ENCODE data around the gene DEGS2. TPM values are rescaled to one million over a fixed set of nuclear protein-coding genes. Genes with fewer than 3 reads are reported as not detected.

The DEGS2 gene
- total RNA-seq, 1 donor from 2014 or later: 1.3 TPM

GRCh38 chr14:100143523-100143922 is 15.9 kb downstream of the DEGS2 start:
- H3K27me3 Mint-ChIP-seq: no peaks in the 10 kb centered on the region
- no peak for TF ChIP-seq CTCF (IDR thresholded peaks at IDR 0.05; ENCODE audit: unreplicated experiment)
- DNase-seq (ENCODE audit: low spot score, unreplicated experiment): no peak

GRCh38 chr14:100142073-100143040 is 17.1 kb downstream of the DEGS2 start:
- no peak for TF ChIP-seq CTCF (IDR thresholded peaks at IDR 0.05; ENCODE audit: unreplicated experiment)
- Mint-ChIP-seq H3K27ac (peak overlapping the region; percentile 95), H3K9me3 (ENCODE audit: low read depth) (no peaks in the 10 kb centered on the region), H3K36me3 (ENCODE audit: insufficient read depth) (peaks cover 3% of the 10 kb centered on the region), H3K4me3 (ENCODE audit: low read depth) (peak overlapping the region; percentile 44), H3K27me3 (no peaks in the 10 kb centered on the region), H3K4me1 (ENCODE audit: low read depth) (peaks cover 34% of the 10 kb centered on the region)
- peak; percentile 60 for DNase-seq (ENCODE audit: low spot score, unreplicated experiment)

More at GRCh38 chr14:100143523-100143922, 15.9 kb downstream of the DEGS2 start:
- peaks cover 2% of the 10 kb centered on the region for H3K36me3 Mint-ChIP-seq (ENCODE audit: insufficient read depth)
- H3K9me3 Mint-ChIP-seq (ENCODE audit: low read depth): no peaks in the 10 kb centered on the region
- H3K27ac Mint-ChIP-seq: no peak overlapping the region
- H3K4me1 Mint-ChIP-seq (ENCODE audit: low read depth): peaks cover 34% of the 10 kb centered on the region
- H3K4me3 Mint-ChIP-seq (ENCODE audit: low read depth): no peak overlapping the region

- Mint-ChIP-seq H3K4me3 (ENCODE audit: low read depth) (no peak overlapping the region), H3K27ac (peak overlapping the region; percentile 84), H3K27me3 (no peaks in the 10 kb centered on the region), H3K36me3 (ENCODE audit: insufficient read depth) (peaks cover 5% of the 10 kb centered on the region), H3K4me1 (ENCODE audit: low read depth) (peaks cover 34% of the 10 kb centered on the region), H3K9me3 (ENCODE audit: low read depth) (no peaks in the 10 kb centered on the region)
- TF ChIP-seq CTCF (IDR thresholded peaks at IDR 0.05; ENCODE audit: unreplicated experiment): no peak
- no peak for DNase-seq (ENCODE audit: low spot score, unreplicated experiment)
Measured at GRCh38 chr14:100141098-100141497, 18.3 kb downstream of the DEGS2 start.

- Mint-ChIP-seq H3K4me3 (ENCODE audit: low read depth) (peak overlapping the region; percentile 3), H3K36me3 (ENCODE audit: insufficient read depth) (peaks cover 5% of the 10 kb centered on the region)
Measured at GRCh38 chr14:100140452-100141078, 18.9 kb downstream of the DEGS2 start.

More at GRCh38 chr14:100140452-100141078, 18.9 kb downstream of the DEGS2 start:
- Mint-ChIP-seq H3K27ac (peak overlapping the region; percentile 84), H3K9me3 (ENCODE audit: low read depth) (no peaks in the 10 kb centered on the region), H3K27me3 (no peaks in the 10 kb centered on the region), H3K4me1 (ENCODE audit: low read depth) (peaks cover 33% of the 10 kb centered on the region)
- peak; percentile 67 for TF ChIP-seq CTCF (IDR thresholded peaks at IDR 0.05; ENCODE audit: unreplicated experiment)
- DNase-seq (ENCODE audit: low spot score, unreplicated experiment): peak; percentile 43

All from progenitor cell of endocrine pancreas (in vitro differentiated cells).